Suprapubic skin (tissue), 3 donors: ENCODE results near the gene JPH2.

Experiments used
- CTCF ChIP-seq, 2 donors: fragments of 200-600 bp in 1 of 2; fragments of 450-650 bp in 1 of 2; sonication (generic) in 1 of 2; IDR thresholded peaks; one replicate each; pipeline ENCODE4 v1.5.1; 2016 to 2019; ENCODE audit warnings: antibody characterized with exemption in 2 of 2, mild to moderate bottlenecking in 1 of 2, moderate library complexity in 1 of 2
- POLR2A ChIP-seq, 2 donors: fragments of 450-650 bp; IDR thresholded peaks; one replicate each; pipeline ENCODE4 v1.6.1; 2017; ENCODE audit warnings: antibody characterized with exemption in 2 of 2, mild to moderate bottlenecking in 2 of 2, moderate library complexity in 2 of 2

GRCh38 chr20:44203161-44203560 lies 16.2 kb upstream of the JPH2 start:
- TF ChIP-seq POLR2A (IDR thresholded peaks at IDR 0.05) (no peak), CTCF (IDR thresholded peaks at IDR 0.05) (no peak)
